ENCODE results near the gene BRPF1.

BRPF1 gene

GRCh38 chr3:9750556-9751411 lies 19.2 kb downstream of the BRPF1 start:
- Histone ChIP-seq H3K4me3 (ENCODE audit: low read length in 2 of 2) (peak overlapping the region; percentile 90 to 94), H3K27ac (ENCODE audit: low read length) (peak overlapping the region; percentile 86), H3K4me1 (ENCODE audit: control insufficient read depth, insufficient read depth, low read length) (peaks cover 37% of the 10 kb centered on the region), H3K36me3 (ENCODE audit: control insufficient read depth in 2 of 2, insufficient read depth in 2 of 2, low read length in 2 of 2) (peaks cover 29 to 40% of the 10 kb centered on the region in 2 donors), H3K9ac (ENCODE audit: low read length in 2 of 2) (peak overlapping the region; percentile 86), H3K9me3 (ENCODE audit: control insufficient read depth in 2 of 2, low read length in 2 of 2) (no peaks in the 10 kb centered on the region), H3K27me3 (ENCODE audit: control insufficient read depth in 1 of 2, insufficient read depth in 2 of 2, low read length in 2 of 2) (no peaks in the 10 kb centered on the region)

- Histone ChIP-seq H3K9ac (ENCODE audit: low read length in 2 of 2) (no peak overlapping the region), H3K36me3 (ENCODE audit: control insufficient read depth in 2 of 2, insufficient read depth in 2 of 2, low read length in 2 of 2) (peaks cover 38 to 48% of the 10 kb centered on the region in 2 donors), H3K4me1 (ENCODE audit: control insufficient read depth, insufficient read depth, low read length) (peaks cover 24% of the 10 kb centered on the region)
Observed at GRCh38 chr3:9754678-9755077, 23.1 kb downstream of the BRPF1 start.

GRCh38 chr3:9757427-9757826 lies 25.9 kb downstream of the BRPF1 start:
- H3K4me3 ChIP-seq (ENCODE audit: low read length in 2 of 2) = no peak overlapping the region
- no peaks in the 10 kb centered on the region for H3K9me3 ChIP-seq (ENCODE audit: control insufficient read depth in 2 of 2, low read length in 2 of 2)
- no peak overlapping the region for H3K27ac ChIP-seq (ENCODE audit: low read length)
- no peak overlapping the region for H3K9ac ChIP-seq (ENCODE audit: low read length in 2 of 2)
- peaks cover 46 to 52% of the 10 kb centered on the region in 2 donors for H3K36me3 ChIP-seq (ENCODE audit: control insufficient read depth in 2 of 2, insufficient read depth in 2 of 2, low read length in 2 of 2)
- H3K27me3 ChIP-seq (ENCODE audit: control insufficient read depth in 1 of 2, insufficient read depth in 2 of 2, low read length in 2 of 2) = no peaks in the 10 kb centered on the region
- peaks cover 5% of the 10 kb centered on the region for H3K4me1 ChIP-seq (ENCODE audit: control insufficient read depth, insufficient read depth, low read length)

More at GRCh38 chr3:9754678-9755077, 23.1 kb downstream of the BRPF1 start:
- Histone ChIP-seq H3K4me3 (ENCODE audit: low read length in 2 of 2) (no peak overlapping the region), H3K27me3 (ENCODE audit: control insufficient read depth in 1 of 2, insufficient read depth in 2 of 2, low read length in 2 of 2) (no peaks in the 10 kb centered on the region), H3K9me3 (ENCODE audit: control insufficient read depth in 2 of 2, low read length in 2 of 2) (no peaks in the 10 kb centered on the region), H3K27ac (ENCODE audit: low read length) (no peak overlapping the region)

GRCh38 chr3:9760779-9761505 lies 29.4 kb downstream of the BRPF1 start:
- no peaks in the 10 kb centered on the region for H3K27me3 ChIP-seq (ENCODE audit: control insufficient read depth in 1 of 2, insufficient read depth in 2 of 2, low read length in 2 of 2)
- H3K4me3 ChIP-seq (ENCODE audit: low read length in 2 of 2) = no peak overlapping the region
- no peaks in the 10 kb centered on the region for H3K4me1 ChIP-seq (ENCODE audit: control insufficient read depth, insufficient read depth, low read length)
- no peak overlapping the region for H3K27ac ChIP-seq (ENCODE audit: low read length)
- no peak overlapping the region for H3K9ac ChIP-seq (ENCODE audit: low read length in 2 of 2)
- H3K36me3 ChIP-seq (ENCODE audit: control insufficient read depth in 2 of 2, insufficient read depth in 2 of 2, low read length in 2 of 2) = peaks cover 43 to 54% of the 10 kb centered on the region in 2 donors
- H3K9me3 ChIP-seq (ENCODE audit: control insufficient read depth in 2 of 2, low read length in 2 of 2) = no peaks in the 10 kb centered on the region

GRCh38 chr3:9761919-9762318 lies 30.4 kb downstream of the BRPF1 start:
- H3K4me1 ChIP-seq (ENCODE audit: control insufficient read depth, insufficient read depth, low read length) = peaks cover 2% of the 10 kb centered on the region
- H3K9ac ChIP-seq (ENCODE audit: low read length in 2 of 2) = no peak overlapping the region
- H3K27me3 ChIP-seq (ENCODE audit: control insufficient read depth in 1 of 2, insufficient read depth in 2 of 2, low read length in 2 of 2) = no peaks in the 10 kb centered on the region
- no peak overlapping the region for H3K4me3 ChIP-seq (ENCODE audit: low read length in 2 of 2)
- no peaks in the 10 kb centered on the region for H3K9me3 ChIP-seq (ENCODE audit: control insufficient read depth in 2 of 2, low read length in 2 of 2)
- peaks cover 37 to 47% of the 10 kb centered on the region in 2 donors for H3K36me3 ChIP-seq (ENCODE audit: control insufficient read depth in 2 of 2, insufficient read depth in 2 of 2, low read length in 2 of 2)
- no peak overlapping the region for H3K27ac ChIP-seq (ENCODE audit: low read length)

GRCh38 chr3:9762871-9763270 lies 31.3 kb downstream of the BRPF1 start:
- Histone ChIP-seq H3K4me3 (ENCODE audit: low read length in 2 of 2) (no peak overlapping the region), H3K27me3 (ENCODE audit: control insufficient read depth in 1 of 2, insufficient read depth in 2 of 2, low read length in 2 of 2) (no peaks in the 10 kb centered on the region), H3K27ac (ENCODE audit: low read length) (no peak overlapping the region), H3K9ac (ENCODE audit: low read length in 2 of 2) (no peak overlapping the region), H3K9me3 (ENCODE audit: control insufficient read depth in 2 of 2, low read length in 2 of 2) (no peaks in the 10 kb centered on the region), H3K36me3 (ENCODE audit: control insufficient read depth in 2 of 2, insufficient read depth in 2 of 2, low read length in 2 of 2) (peaks cover 32 to 39% of the 10 kb centered on the region in 2 donors), H3K4me1 (ENCODE audit: control insufficient read depth, insufficient read depth, low read length) (peaks cover 8% of the 10 kb centered on the region)

- no peak overlapping the region for H3K9ac ChIP-seq (ENCODE audit: low read length in 2 of 2)
- H3K4me3 ChIP-seq (ENCODE audit: low read length in 2 of 2) = no peak overlapping the region
- H3K36me3 ChIP-seq (ENCODE audit: control insufficient read depth in 2 of 2, insufficient read depth in 2 of 2, low read length in 2 of 2) = peaks cover 13 to 21% of the 10 kb centered on the region in 2 donors
- H3K4me1 ChIP-seq (ENCODE audit: control insufficient read depth, insufficient read depth, low read length) = peaks cover 34% of the 10 kb centered on the region
- H3K9me3 ChIP-seq (ENCODE audit: control insufficient read depth in 2 of 2, low read length in 2 of 2) = no peaks in the 10 kb centered on the region
- H3K27ac ChIP-seq (ENCODE audit: low read length) = no peak overlapping the region
- no peaks in the 10 kb centered on the region for H3K27me3 ChIP-seq (ENCODE audit: control insufficient read depth in 1 of 2, insufficient read depth in 2 of 2, low read length in 2 of 2)
Observed at GRCh38 chr3:9765865-9766264, 34.3 kb downstream of the BRPF1 start.

- Histone ChIP-seq H3K27me3 (ENCODE audit: control insufficient read depth in 1 of 2, insufficient read depth in 2 of 2, low read length in 2 of 2) (no peaks in the 10 kb centered on the region), H3K36me3 (ENCODE audit: control insufficient read depth in 2 of 2, insufficient read depth in 2 of 2, low read length in 2 of 2) (peaks cover 8 to 12% of the 10 kb centered on the region in 2 donors), H3K27ac (ENCODE audit: low read length) (peak overlapping the region; percentile 97), H3K4me3 (ENCODE audit: low read length in 2 of 2) (no peak overlapping the region), H3K9ac (ENCODE audit: low read length in 2 of 2) (no peak overlapping the region), H3K4me1 (ENCODE audit: control insufficient read depth, insufficient read depth, low read length) (peaks cover 34% of the 10 kb centered on the region), H3K9me3 (ENCODE audit: control insufficient read depth in 2 of 2, low read length in 2 of 2) (no peaks in the 10 kb centered on the region)
Observed at GRCh38 chr3:9767418-9767817, 35.9 kb downstream of the BRPF1 start.

GRCh38 chr3:9768141-9768775 lies 36.7 kb downstream of the BRPF1 start:
- H3K4me1 ChIP-seq (ENCODE audit: control insufficient read depth, insufficient read depth, low read length) = peaks cover 34% of the 10 kb centered on the region

GRCh38 chr3:9769012-9769411 lies 37.5 kb downstream of the BRPF1 start:
- Histone ChIP-seq H3K9me3 (ENCODE audit: control insufficient read depth in 2 of 2, low read length in 2 of 2) (no peaks in the 10 kb centered on the region), H3K36me3 (ENCODE audit: control insufficient read depth in 2 of 2, insufficient read depth in 2 of 2, low read length in 2 of 2) (peaks cover 8 to 11% of the 10 kb centered on the region in 2 donors), H3K4me3 (ENCODE audit: low read length in 2 of 2) (peak overlapping the region; percentile 50 to 86), H3K27ac (ENCODE audit: low read length) (peak overlapping the region; percentile 97), H3K4me1 (ENCODE audit: control insufficient read depth, insufficient read depth, low read length) (peaks cover 34% of the 10 kb centered on the region), H3K27me3 (ENCODE audit: control insufficient read depth in 1 of 2, insufficient read depth in 2 of 2, low read length in 2 of 2) (no peaks in the 10 kb centered on the region), H3K9ac (ENCODE audit: low read length in 2 of 2) (peak overlapping the region; percentile 70 to 92)

More at GRCh38 chr3:9768141-9768775, 36.7 kb downstream of the BRPF1 start:
- Histone ChIP-seq H3K9me3 (ENCODE audit: control insufficient read depth in 2 of 2, low read length in 2 of 2) (no peaks in the 10 kb centered on the region), H3K4me3 (ENCODE audit: low read length in 2 of 2) (peak overlapping the region in 1 of 2 donors; percentile 86), H3K36me3 (ENCODE audit: control insufficient read depth in 2 of 2, insufficient read depth in 2 of 2, low read length in 2 of 2) (peaks cover 8 to 12% of the 10 kb centered on the region in 2 donors), H3K9ac (ENCODE audit: low read length in 2 of 2) (peak overlapping the region; percentile 70 to 92), H3K27me3 (ENCODE audit: control insufficient read depth in 1 of 2, insufficient read depth in 2 of 2, low read length in 2 of 2) (no peaks in the 10 kb centered on the region), H3K27ac (ENCODE audit: low read length) (peak overlapping the region; percentile 97)

All from stomach smooth muscle (tissue), 2 donors.